A673 (cell line): ENCODE results near the gene GOLGA6D. TPM values are rescaled to one million over a fixed set of nuclear protein-coding genes. Genes with fewer than 3 reads are reported as not detected.

Experiments
- BruUV-seq: library from RNA; stranded (reverse); fragments of 400-500 nt; replicated peaks from 2 replicates; lab custom pipeline; 2021; lab: Mats Ljungman, UMichigan
- CTCF ChIA-PET: fragments of 300-600 bp; sonication (Branson Sonifier 250); formaldehyde crosslinking; loops from one replicate; lab custom pipeline; 2022; ENCODE audit warnings: antibody characterized with exemption; lab: Charles Lee
- POLR2A ChIA-PET: fragments of 300-600 bp; sonication (Branson Sonifier 250); formaldehyde crosslinking; loops from one replicate; lab custom pipeline; 2022; ENCODE audit warnings: antibody characterized with exemption; ENCODE audit not compliant: low non-redundant PET; lab: Charles Lee
- DNase-seq: peaks from one replicate; pipeline ENCODE4 v3.0.0-alpha.2; 2015; ENCODE audit warnings: low spot score
- H3K27ac ChIP-seq: fragments of 200-600 bp; sonication (generic); 2 replicates; pipeline ENCODE4 v1.5.1; 2016; ENCODE audit warnings: mixed run types, low read depth, mild to moderate bottlenecking, mixed read lengths, antibody characterized with exemption, low read length; ENCODE audit not compliant: poor library complexity, severe bottlenecking
- H3K27me3 ChIP-seq: fragments of 200-600 bp; sonication (generic); replicated peaks from 2 replicates; pipeline ENCODE4 v1.6.1; 2017; ENCODE audit warnings: mixed run types, low read depth, mild to moderate bottlenecking, mixed read lengths, antibody characterized with exemption, low read length; ENCODE audit not compliant: insufficient read depth, poor library complexity
- H3K36me3 ChIP-seq: fragments of 200-600 bp; sonication (generic); 2 replicates; pipeline ENCODE4 v1.6.1; 2016; ENCODE audit warnings: mixed run types, mild to moderate bottlenecking, mixed read lengths, antibody characterized with exemption, low read length; ENCODE audit not compliant: insufficient read depth, poor library complexity, severe bottlenecking
- H3K4me1 ChIP-seq: fragments of 200-600 bp; sonication (generic); 2 replicates; pipeline ENCODE4 v1.6.1; 2017; ENCODE audit warnings: mixed run types, mild to moderate bottlenecking, mixed read lengths, antibody characterized with exemption, low read length; ENCODE audit not compliant: insufficient read depth, poor library complexity, severe bottlenecking
- H3K4me3 ChIP-seq: fragments of 200-600 bp; sonication (generic); 2 replicates; pipeline ENCODE4 v1.5.1; 2016; ENCODE audit warnings: low read depth, mixed run types, mild to moderate bottlenecking, mixed read lengths, low read length; ENCODE audit not compliant: poor library complexity, severe bottlenecking
- H3K9me3 ChIP-seq: fragments of 200-600 bp; sonication (generic); 2 replicates; pipeline ENCODE4 v1.6.1; 2016; ENCODE audit warnings: mixed run types, low read depth, mild to moderate bottlenecking, mixed read lengths, antibody characterized with exemption, low read length; ENCODE audit not compliant: poor library complexity, severe bottlenecking
- EZH2 ChIP-seq: fragments of 200-600 bp; sonication (generic); IDR thresholded peaks from 2 replicates; pipeline ENCODE4 v1.6.1; 2017; ENCODE audit warnings: borderline replicate concordance, low read depth, mild to moderate bottlenecking, mixed read lengths, antibody characterized with exemption, low read length; ENCODE audit not compliant: poor library complexity, severe bottlenecking
- intact Hi-C: fragments of 100-400 bp; cut with micrococcal nuclease; formaldehyde crosslinking; loops from one replicate; pipeline ENCODE4 v1.10.0; 2022; ENCODE audit not compliant: unreplicated experiment
- total RNA-seq: library from RNA; stranded (reverse); gene quantifications from 2 replicates; pipeline ENCODE4 v1.2.3, GENCODE V29; 2021
- TF ChIP-seq, protein P1 (sequence below): fragments of 300-800, 200-600 bp; sonication (generic); conservative IDR thresholded peaks from 2 replicates; pipeline ENCODE4 v1.5.1; 2017; ENCODE audit warnings: low read depth, mild to moderate bottlenecking, antibody characterized with exemption, low read length, moderate library complexity, mixed read lengths

The GOLGA6D gene
- total RNA-seq, 1 experiment from 2014 or later: not detected

DNA sequence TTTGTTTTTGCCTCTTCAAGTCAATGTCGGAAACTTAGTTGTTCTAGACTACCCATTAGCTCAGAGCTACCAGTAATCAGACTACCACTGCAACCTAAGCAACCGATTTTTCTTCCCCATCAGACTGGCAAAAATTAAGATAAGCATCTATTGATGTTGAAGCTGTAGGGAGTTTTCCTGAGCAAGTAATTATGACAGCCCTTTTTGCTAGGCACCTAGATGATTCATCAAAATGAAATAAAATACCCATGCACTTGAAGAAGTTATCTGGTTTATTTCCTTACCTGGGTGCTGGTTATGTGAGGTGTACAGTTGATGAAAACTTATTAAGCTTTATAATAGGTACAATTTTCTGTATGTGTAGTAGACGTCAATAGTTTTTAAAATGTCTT is 52.7 kb downstream of the GOLGA6D start:
- CTCF ChIA-PET: no interaction called here
- Histone ChIP-seq H3K27me3 (no peaks in the 10 kb centered on the region), H3K36me3 (no peaks in the 10 kb centered on the region), H3K9me3 (no peaks in the 10 kb centered on the region), H3K4me3 (peak overlapping the region; percentile 75), H3K27ac (peak overlapping the region; percentile 76), H3K4me1 (peaks cover 12% of the 10 kb centered on the region)
- intact Hi-C loops: no loop called here
- POLR2A ChIA-PET: no interaction called here
- TSS peak; percentile 95 for BruUV-seq
- no peak for TF ChIP-seq EZH2
- no peak for DNase-seq

DNA sequence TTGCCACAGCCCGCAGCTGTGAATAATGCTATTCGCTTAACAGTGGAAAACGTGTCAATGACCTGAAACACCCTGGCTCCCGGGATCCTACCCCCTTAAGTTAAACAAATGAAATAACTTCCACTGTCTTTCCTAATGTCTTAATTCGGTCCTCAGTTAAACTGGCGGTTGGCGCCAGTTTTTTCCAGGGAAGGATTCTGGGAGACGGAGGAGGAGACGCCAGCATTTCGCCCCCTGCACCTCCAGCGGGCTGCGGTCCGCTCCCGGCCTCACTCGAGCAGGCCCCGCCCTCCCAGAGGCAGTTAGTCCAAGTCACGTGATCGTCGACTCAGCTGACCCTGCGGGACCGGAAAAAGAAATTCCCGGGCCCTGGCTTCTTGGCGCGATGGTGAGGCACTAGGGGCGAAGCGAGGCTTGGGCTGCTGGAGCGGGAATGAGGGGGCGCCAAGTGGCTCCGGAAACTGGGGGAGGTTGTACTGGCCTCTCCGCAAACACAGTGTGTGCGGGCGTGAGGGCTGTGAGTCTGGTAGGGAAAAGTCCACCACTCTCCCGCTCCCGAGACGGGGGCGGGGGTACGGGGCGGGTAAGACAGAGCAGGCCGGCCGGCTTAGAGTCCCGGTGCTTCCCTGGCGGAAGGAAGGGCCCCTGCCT is 53.2 kb downstream of the GOLGA6D start, which contains the start of gene COMMD4:
Gene COMMD4, plus strand, starts transcription at position 359 of the 651 bp plus-strand sequence. Its CDS starts 27 bp downstream, at position 386.
- intact Hi-C loops: no loop called here
- Histone ChIP-seq H3K27ac (peak within 1 kb of the TSS; percentile 76), H3K36me3 (no peaks in the 10 kb centered on the region), H3K9me3 (no peaks in the 10 kb centered on the region), H3K4me1 (peaks cover 12% of the 10 kb centered on the region), H3K4me3 (peak within 1 kb of the TSS; percentile 75), H3K27me3 (no peaks in the 10 kb centered on the region)
- POLR2A ChIA-PET: no interaction called here
- CTCF ChIA-PET: no interaction called here
- TF ChIP-seq, protein P1, sequence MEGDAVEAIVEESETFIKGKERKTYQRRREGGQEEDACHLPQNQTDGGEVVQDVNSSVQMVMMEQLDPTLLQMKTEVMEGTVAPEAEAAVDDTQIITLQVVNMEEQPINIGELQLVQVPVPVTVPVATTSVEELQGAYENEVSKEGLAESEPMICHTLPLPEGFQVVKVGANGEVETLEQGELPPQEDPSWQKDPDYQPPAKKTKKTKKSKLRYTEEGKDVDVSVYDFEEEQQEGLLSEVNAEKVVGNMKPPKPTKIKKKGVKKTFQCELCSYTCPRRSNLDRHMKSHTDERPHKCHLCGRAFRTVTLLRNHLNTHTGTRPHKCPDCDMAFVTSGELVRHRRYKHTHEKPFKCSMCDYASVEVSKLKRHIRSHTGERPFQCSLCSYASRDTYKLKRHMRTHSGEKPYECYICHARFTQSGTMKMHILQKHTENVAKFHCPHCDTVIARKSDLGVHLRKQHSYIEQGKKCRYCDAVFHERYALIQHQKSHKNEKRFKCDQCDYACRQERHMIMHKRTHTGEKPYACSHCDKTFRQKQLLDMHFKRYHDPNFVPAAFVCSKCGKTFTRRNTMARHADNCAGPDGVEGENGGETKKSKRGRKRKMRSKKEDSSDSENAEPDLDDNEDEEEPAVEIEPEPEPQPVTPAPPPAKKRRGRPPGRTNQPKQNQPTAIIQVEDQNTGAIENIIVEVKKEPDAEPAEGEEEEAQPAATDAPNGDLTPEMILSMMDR: no peak
- TF ChIP-seq EZH2: no peak
- no TSS peak for BruUV-seq
- peak; percentile 97 for DNase-seq

DNA sequence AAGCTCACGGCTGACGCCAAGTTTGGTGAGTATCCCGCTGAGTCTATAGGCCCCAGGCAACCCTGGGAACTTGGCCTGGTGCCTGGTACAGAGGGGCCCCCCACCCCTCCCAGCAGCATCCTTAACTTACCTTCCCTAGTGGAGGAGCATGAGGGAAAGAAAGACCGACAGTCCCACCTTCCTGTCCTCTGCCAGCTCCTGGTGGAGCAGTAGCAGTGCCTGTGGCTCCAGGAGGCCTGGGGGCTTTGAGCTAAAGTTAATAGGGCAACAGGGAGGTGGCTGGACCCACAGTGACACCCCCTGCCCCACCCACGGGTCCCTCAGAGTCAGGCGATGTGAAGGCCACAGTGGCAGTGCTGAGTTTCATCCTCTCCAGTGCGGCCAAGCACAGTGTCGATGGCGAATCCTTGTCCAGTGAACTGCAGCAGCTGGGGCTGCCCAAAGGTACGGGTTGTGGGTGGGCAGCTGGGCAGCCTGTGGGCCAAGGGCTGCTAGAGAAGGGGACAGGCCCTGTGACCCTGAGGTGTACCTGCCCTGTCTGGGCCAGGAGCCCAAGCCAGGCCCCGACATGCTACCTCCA is 56.1 kb downstream of the GOLGA6D start:
- ChIA-PET CTCF (no interaction called here), POLR2A (no interaction called here)
- intact Hi-C loops: no loop called here

More for the DNA sequence above, 56.1 kb downstream of the GOLGA6D start:
- no peak overlapping the region for H3K4me3 ChIP-seq
- BruUV-seq: no TSS peak
- DNase-seq: no peak
- H3K27ac ChIP-seq: no peak overlapping the region
- no peaks in the 10 kb centered on the region for H3K27me3 ChIP-seq
- TF ChIP-seq, protein P1: no peak
- TF ChIP-seq EZH2: no peak
- peaks cover 12% of the 10 kb centered on the region for H3K4me1 ChIP-seq
- no peaks in the 10 kb centered on the region for H3K9me3 ChIP-seq
- no peaks in the 10 kb centered on the region for H3K36me3 ChIP-seq
